IMR-90 (cell line): ENCODE data around the gene NPHS1. TPM values are rescaled to one million over a fixed set of nuclear protein-coding genes. Genes with fewer than 3 reads are reported as not detected.

Source experiments
- ATAC-seq: fragments of 200-7000 bp; cut with Tn5 transposase; 2 replicates; pipeline ENCODE4 v1.9.1; 2020; ENCODE audit warnings: low read depth, mild to moderate bottlenecking, moderate library complexity
- Bru-seq: library from RNA; stranded (reverse); fragments of 400-500 nt; gene quantifications from one replicate; lab custom pipeline; 2021; lab: Mats Ljungman, UMichigan
- BruChase-seq, 2 experiments: library from RNA; stranded (reverse); fragments of 400-500 nt; gene quantifications; one replicate each; lab custom pipeline; 2021; lab: Mats Ljungman, UMichigan
- BruUV-seq: library from RNA; stranded (reverse); fragments of 400-500 nt; replicated peaks from 2 replicates; lab custom pipeline; 2021; lab: Mats Ljungman, UMichigan
- CTCF ChIA-PET: fragments of 300-600 bp; formaldehyde crosslinking; extraction: SDS; loops from one replicate; lab custom pipeline; 2021; ENCODE audit warnings: antibody characterized with exemption; lab: Yijun Ruan, JAX
- POLR2A ChIA-PET: fragments of 300-600 bp; sonication (Branson Sonifier 250); formaldehyde crosslinking; loops from one replicate; lab custom pipeline; 2022; ENCODE audit warnings: antibody characterized with exemption; ENCODE audit not compliant: unreplicated experiment; lab: Charles Lee
- DNase-seq: peaks from one replicate; pipeline ENCODE4 v3.0.0; 2013
- H2AFZ ChIP-seq: replicated peaks from 2 replicates; pipeline ENCODE3; 2013; ENCODE audit warnings: low read length, mild to moderate bottlenecking; ENCODE audit not compliant: poor library complexity
- H2AK5ac ChIP-seq: 2 replicates; pipeline ENCODE4 v1.6.1; 2013; ENCODE audit warnings: low read depth, low read length, inconsistent platforms
- H2AK9ac ChIP-seq: replicated peaks from 2 replicates; pipeline ENCODE3; 2013; ENCODE audit warnings: mild to moderate bottlenecking, low read depth, low read length, moderate library complexity; ENCODE audit not compliant: poor library complexity
- H2BK120ac ChIP-seq: 2 replicates; pipeline ENCODE4 v1.6.1; 2013; ENCODE audit warnings: low read depth, low read length, inconsistent platforms
- H2BK15ac ChIP-seq: 3 replicates; pipeline ENCODE4 v1.6.1; 2013; ENCODE audit warnings: low read depth, low read length, inconsistent platforms
- H2BK20ac ChIP-seq: 2 replicates; pipeline ENCODE4 v1.6.1; 2013; ENCODE audit warnings: low read depth, mild to moderate bottlenecking, inconsistent platforms, low read length, moderate library complexity
- H2BK5ac ChIP-seq: 2 replicates; pipeline ENCODE4 v1.6.1; 2013; ENCODE audit warnings: mild to moderate bottlenecking, low read depth, low read length, inconsistent platforms; ENCODE audit not compliant: poor library complexity, severe bottlenecking
- H3K14ac ChIP-seq: replicated peaks from 2 replicates; pipeline ENCODE4 v1.6.1; 2013; ENCODE audit warnings: low read depth, low read length, inconsistent platforms
- H3K18ac ChIP-seq: 2 replicates; pipeline ENCODE4 v1.6.1; 2013; ENCODE audit warnings: low read depth, low read length, control low read depth
- H3K23ac ChIP-seq: 2 replicates; pipeline ENCODE4 v1.6.1; 2013; ENCODE audit warnings: low read depth, low read length, inconsistent platforms
- H3K27ac ChIP-seq: 2 replicates; pipeline ENCODE4 v1.5.1; 2013; ENCODE audit warnings: mild to moderate bottlenecking, control low read depth, low read length; ENCODE audit not compliant: insufficient read depth
- H3K27me3 ChIP-seq: 2 replicates; pipeline ENCODE4 v1.6.1; 2013; ENCODE audit warnings: low read length; ENCODE audit not compliant: control insufficient read depth, insufficient read depth
- H3K36me3 ChIP-seq: 2 replicates; pipeline ENCODE4 v1.6.1; 2013; ENCODE audit warnings: low read length, mixed read lengths; ENCODE audit not compliant: control insufficient read depth, insufficient read depth
- H3K4ac ChIP-seq: 2 replicates; pipeline ENCODE4 v1.6.1; 2013; ENCODE audit warnings: low read depth, low read length, inconsistent platforms
- H3K4me1 ChIP-seq: 2 replicates; pipeline ENCODE4 v1.6.1; 2013; ENCODE audit warnings: low read length, mixed read lengths; ENCODE audit not compliant: control insufficient read depth, insufficient read depth
- H3K4me2 ChIP-seq: 2 replicates; pipeline ENCODE4 v1.6.1; 2013; ENCODE audit warnings: low read depth, mild to moderate bottlenecking, control low read depth, low read length, moderate library complexity
- H3K4me3 ChIP-seq: 2 replicates; pipeline ENCODE4 v1.5.1; 2013; ENCODE audit warnings: low read depth, mild to moderate bottlenecking, control low read depth, low read length, moderate library complexity; ENCODE audit not compliant: insufficient read depth
- H3K56ac ChIP-seq: 2 replicates; pipeline ENCODE4 v1.6.1; 2013; ENCODE audit warnings: low read length, inconsistent platforms; ENCODE audit not compliant: insufficient read depth; ENCODE audit errors: extremely low read depth
- H3K79me1 ChIP-seq, 2 experiments: 2 replicates each; pipeline ENCODE4 v1.6.1; 2013; ENCODE audit warnings: low read length in 2 of 2, inconsistent platforms in 1 of 2, low read depth in 1 of 2
- H3K9ac ChIP-seq: 2 replicates; pipeline ENCODE4 v1.6.1; 2013; ENCODE audit warnings: low read depth, low read length, control low read depth
- H3K9me1 ChIP-seq: 2 replicates; pipeline ENCODE4 v1.6.1; 2013; ENCODE audit warnings: low read length, inconsistent platforms; ENCODE audit not compliant: insufficient read depth
- H3K9me3 ChIP-seq: 2 replicates; pipeline ENCODE4 v1.6.1; 2013; ENCODE audit warnings: low read length; ENCODE audit not compliant: control insufficient read depth, insufficient read depth
- H4K20me1 ChIP-seq: 2 replicates; pipeline ENCODE4 v1.6.1; 2013; ENCODE audit warnings: low read length, inconsistent platforms; ENCODE audit not compliant: insufficient read depth
- H4K5ac ChIP-seq: 2 replicates; pipeline ENCODE4 v1.6.1; 2013; ENCODE audit warnings: mild to moderate bottlenecking, low read depth, low read length, control low read depth
- H4K8ac ChIP-seq, 2 experiments: 2 replicates each; pipeline ENCODE4 v1.6.1; 2013; ENCODE audit warnings: low read depth in 2 of 2, low read length in 2 of 2, control low read depth in 1 of 2, inconsistent platforms in 1 of 2
- H4K91ac ChIP-seq: 2 replicates; pipeline ENCODE4 v1.6.1; 2013; ENCODE audit warnings: low read depth, low read length, inconsistent platforms; ENCODE audit not compliant: insufficient read depth
- CTCF ChIP-seq: conservative IDR thresholded peaks from 2 replicates; pipeline ENCODE4 v1.5.1; 2012; ENCODE audit warnings: mild to moderate bottlenecking, low read depth, low read length, improper control_type of control experiment
- RAD21 ChIP-seq: IDR thresholded peaks from 2 replicates; pipeline ENCODE4 v1.6.1; 2012; ENCODE audit warnings: low read length, improper control_type of control experiment
- RFX5 ChIP-seq: IDR thresholded peaks from 2 replicates; pipeline ENCODE4 v1.8.0; 2012; ENCODE audit warnings: low read depth, mild to moderate bottlenecking, low read length, moderate library complexity
- SMC3 ChIP-seq: fragments of 150-350 bp; IDR thresholded peaks from 2 replicates; pipeline ENCODE4 v1.6.1; 2016; ENCODE audit warnings: low read depth, mild to moderate bottlenecking, antibody characterized with exemption, low read length, moderate library complexity
- WGBS, 2 experiments: methylation state at CpG; one replicate each; pipeline versions ENCODE4 v1.1.5 to v1.1.7; 2013; ENCODE audit warnings: missing lambda C conversion rate in 2 of 2; ENCODE audit not compliant: insufficient read length in 1 of 2; ENCODE audit errors: extremely low coverage in 2 of 2; 5-methylcytosine and 5-hydroxymethylcytosine counted together
- dilution Hi-C: fragments of 300-500 bp; cut with HindIII; formaldehyde crosslinking; loops from one replicate; pipeline ENCODE4 v1.14.3; 2018; ENCODE audit warnings: low sequenced_read_pairs; ENCODE audit not compliant: unreplicated experiment
- in situ Hi-C: fragments of 300-500 bp; cut with MboI; formaldehyde crosslinking; loops from 3 replicates; pipeline ENCODE4 v1.14.3; 2019; ENCODE audit warnings: low sequenced_read_pairs, inconsistent platforms, mixed read lengths
- intact Hi-C: fragments of 100-400 bp; cut with micrococcal nuclease; formaldehyde crosslinking; loops from 2 replicates; pipeline ENCODE4 v1.10.0; 2022
- long read RNA-seq: library from polyadenylated mRNA; unstranded; transcript quantifications from one replicate; pipeline ENCODE4 v2.0.0, GENCODE V29; 2021; ENCODE audit not compliant: unreplicated experiment
- polyA plus RNA-seq, 3 experiments: library from polyadenylated mRNA; depleted of rRNA; stranded (reverse); fragments of >200 nt; gene quantifications; 2 replicates each; pipeline ENCODE4 v1.2.3, GENCODE V29; 2012; ENCODE audit warnings: low replicate concordance in 1 of 3
- total RNA-seq: library from RNA; depleted of rRNA; stranded (reverse); fragments of >200 nt; gene quantifications from 2 replicates; pipeline ENCODE4 v1.2.3, GENCODE V29; 2012; rRNA removed

NPHS1 gene
- total RNA-seq (not detected in 2 replicates), polyA plus RNA-seq (2012; rRNA removed) (not detected in 2 replicates), Bru-seq, nascent RNA (not detected), BruChase-seq, experiment 1, labeled RNA remaining after a 6-hour chase (percentile 12 among the genes with signal in this experiment), BruChase-seq, experiment 2, labeled RNA remaining after a 2-hour chase (not detected)
- not detected in 2 replicates for polyA plus RNA-seq (2012; cell fraction: cytosol; rRNA removed)
- not detected in 2 replicates for polyA plus RNA-seq (2012; cell fraction: nucleus; rRNA removed; ENCODE audit: low replicate concordance)
- long read RNA-seq, result 0 reads

- no peak within 1 kb of the TSS for H4K5ac ChIP-seq
- TF ChIP-seq CTCF (no peak), RFX5 (no peak), SMC3 (no peak), RAD21 (no peak)
Observed at GRCh38 chr19:35852029-35852780, at the start of gene NPHS1. Gene NPHS1, minus strand, starts transcription at chr19:35852504. Its CDS starts 667 bp downstream, at chr19:35851837.

More at GRCh38 chr19:35852029-35852780, at the start of gene NPHS1:
- Histone ChIP-seq H2AK9ac (no peak within 1 kb of the TSS), H3K56ac (no peak within 1 kb of the TSS), H2BK120ac (no peak within 1 kb of the TSS), H3K4me3 (no peak within 1 kb of the TSS), H3K4me1 (no peaks in the 10 kb centered on the region; the same call in 1 of the 2 replicates), H4K8ac (no peak within 1 kb of the TSS), H3K4ac (no peak within 1 kb of the TSS), H3K18ac (no peak within 1 kb of the TSS), H3K36me3 (no peaks in the 10 kb centered on the region), H3K27me3 (peaks cover 76% of the 10 kb centered on the region), H3K9ac (no peak within 1 kb of the TSS), H4K91ac (no peak within 1 kb of the TSS), H2AK5ac (no peak within 1 kb of the TSS), H3K9me3 (no peaks in the 10 kb centered on the region), H2BK15ac (no peak within 1 kb of the TSS), H3K27ac (no peak within 1 kb of the TSS), H2BK20ac (no peak within 1 kb of the TSS), H4K20me1 (no peaks in the 10 kb centered on the region), H3K23ac (no peak within 1 kb of the TSS), H3K14ac (no peak within 1 kb of the TSS), H3K4me2 (no peak within 1 kb of the TSS), H3K9me1 (no peaks in the 10 kb centered on the region), H3K79me1 (no peaks in the 10 kb centered on the region), H2BK5ac (no peak within 1 kb of the TSS), H2AFZ (peak within 1 kb of the TSS; percentile 21)
- in situ Hi-C loops, result no loop called here
- ChIA-PET POLR2A (no interaction called here), CTCF (no interaction called here)
- ATAC-seq (no peak), DNase-seq (no peak)
- BruUV-seq, result no TSS peak
- 63% methylated on average over 3 of the region's 9 CpGs; no CpG with 5 or more reads in 1 of the 2 experiments for WGBS, 2 experiments
- dilution Hi-C loops, result no loop called here
- intact Hi-C loops, result loop anchor here (2.0 kb wide), 1 partner anchor 49 kb away; no protein-coding TSS in a partner anchor
